Measurements from ENCODE around the gene USP3. TPM values are rescaled to one million over a fixed set of nuclear protein-coding genes. Genes with fewer than 3 reads are reported as not detected.
"Not testable (repeated sequence)": the region's sequence is repeated elsewhere in the genome, so short reads cannot be mapped to it uniquely, and the experiment has no call there.

The USP3 gene
- polyA plus RNA-seq, 4 donors = 20.8 to 43.5 (median 41.0) TPM

- DNase-seq (ENCODE audit: low read depth in 4 of 4, low spot score in 3 of 4) = no peak
Measured at GRCh38 chr15:63532307-63532744, 27.9 kb downstream of the USP3 start.

- DNase-seq (ENCODE audit: low read depth in 4 of 4, low spot score in 3 of 4) = not testable (repeated sequence)
Measured at GRCh38 chr15:63534888-63535287, 30.5 kb downstream of the USP3 start.

GRCh38 chr15:63535689-63536088 lies 31.3 kb downstream of the USP3 start:
- DNase-seq (ENCODE audit: low read depth in 4 of 4, low spot score in 3 of 4) = no peak

- DNase-seq (ENCODE audit: low read depth in 4 of 4, low spot score in 3 of 4) = no peak
Measured at GRCh38 chr15:63538876-63539275, 34.5 kb downstream of the USP3 start.

GRCh38 chr15:63539521-63539920 lies 35.1 kb downstream of the USP3 start:
- no peak for DNase-seq (ENCODE audit: low read depth in 4 of 4, low spot score in 3 of 4)

GRCh38 chr15:63539998-63540397 lies 35.6 kb downstream of the USP3 start:
- DNase-seq (ENCODE audit: low read depth in 4 of 4, low spot score in 3 of 4) = no peak

GRCh38 chr15:63540449-63540848 lies 36.1 kb downstream of the USP3 start:
- DNase-seq (ENCODE audit: low read depth in 4 of 4, low spot score in 3 of 4) = no peak

- DNase-seq (ENCODE audit: low read depth in 4 of 4, low spot score in 3 of 4) = no peak
Measured at GRCh38 chr15:63544258-63545026, 40.0 kb downstream of the USP3 start.

GRCh38 chr15:63545520-63545919 lies 41.1 kb downstream of the USP3 start:
- DNase-seq (ENCODE audit: low read depth in 4 of 4, low spot score in 3 of 4) = no peak

GRCh38 chr15:63551400-63551799 lies 47.0 kb downstream of the USP3 start:
- DNase-seq (ENCODE audit: low read depth in 4 of 4, low spot score in 3 of 4) = no peak

GRCh38 chr15:63553388-63553791 lies 49.0 kb downstream of the USP3 start:
- peak; percentile 12 to 22 (median 20) for DNase-seq (ENCODE audit: low read depth in 4 of 4, low spot score in 3 of 4)

GRCh38 chr15:63554337-63554927 lies 50.0 kb downstream of the USP3 start:
- DNase-seq (ENCODE audit: low read depth in 4 of 4, low spot score in 3 of 4) = no peak

- DNase-seq (ENCODE audit: low read depth in 4 of 4, low spot score in 3 of 4) = no peak
Measured at GRCh38 chr15:63555507-63555906, 51.1 kb downstream of the USP3 start.

- DNase-seq (ENCODE audit: low read depth in 4 of 4, low spot score in 3 of 4) = no peak
Measured at GRCh38 chr15:63556246-63556645, 51.9 kb downstream of the USP3 start.

GRCh38 chr15:63556736-63557135 lies 52.3 kb downstream of the USP3 start:
- no peak for DNase-seq (ENCODE audit: low read depth in 4 of 4, low spot score in 3 of 4)

GRCh38 chr15:63559753-63560152 lies 55.4 kb downstream of the USP3 start:
- DNase-seq (ENCODE audit: low read depth in 4 of 4, low spot score in 3 of 4) = no peak

GRCh38 chr15:63560741-63561448 lies 56.5 kb downstream of the USP3 start:
- no peak for DNase-seq (ENCODE audit: low read depth in 4 of 4, low spot score in 3 of 4)

- no peak for DNase-seq (ENCODE audit: low read depth in 4 of 4, low spot score in 3 of 4)
Measured at GRCh38 chr15:63564093-63564492, 59.7 kb downstream of the USP3 start.

- DNase-seq (ENCODE audit: low read depth in 4 of 4, low spot score in 3 of 4) = no peak
Measured at GRCh38 chr15:63565536-63566186, 61.3 kb downstream of the USP3 start.

- no peak for DNase-seq (ENCODE audit: low read depth in 4 of 4, low spot score in 3 of 4)
Measured at GRCh38 chr15:63572749-63573464, 68.5 kb downstream of the USP3 start.

GRCh38 chr15:63573533-63573932 lies 69.1 kb downstream of the USP3 start:
- DNase-seq (ENCODE audit: low read depth in 4 of 4, low spot score in 3 of 4) = no peak

Data from left renal pelvis (tissue), 4 donors.